Kidney (tissue), 14 donors: ENCODE measurements around the gene RASL12. TPM values are rescaled to one million over a fixed set of nuclear protein-coding genes. Genes with fewer than 3 reads are reported as not detected.

Source experiments
- DNase-seq, 5 donors: peaks; one replicate each; pipeline ENCODE4 v3.0.0-alpha.2; 2013 to 2020
- FAIRE-seq: peaks from 2 replicates; lab custom pipeline; 2012; peaks lifted over from hg19 to GRCh38; lab: Jason Lieb, UNC
- H3K27ac ChIP-seq, 2 donors: one replicate each; pipeline ENCODE4 v1.7.0; 2013; ENCODE audit warnings: low read depth in 2 of 2, low read length in 2 of 2, inconsistent platforms in 1 of 2
- H3K27me3 ChIP-seq: one replicate; pipeline ENCODE4 v1.7.1; 2013; ENCODE audit warnings: low read length, inconsistent platforms; ENCODE audit not compliant: control insufficient read depth, insufficient read depth
- H3K36me3 ChIP-seq, 3 donors: one replicate each; pipeline versions ENCODE4 v1.7.0 to v1.7.1; 2013; ENCODE audit warnings: low read length in 3 of 3, control low read depth in 1 of 3, inconsistent platforms in 1 of 3; ENCODE audit not compliant: insufficient read depth in 3 of 3, control insufficient read depth in 2 of 3
- H3K4me1 ChIP-seq, 3 donors: one replicate each; pipeline versions ENCODE4 v1.7.0 to v1.7.1; 2013; ENCODE audit warnings: low read length in 3 of 3, inconsistent platforms in 1 of 3, low read depth in 1 of 3; ENCODE audit not compliant: control insufficient read depth in 2 of 3, insufficient read depth in 2 of 3
- H3K4me3 ChIP-seq, 3 donors: one replicate each; pipeline versions ENCODE4 v1.7.0 to v1.8.1; 2013; ENCODE audit warnings: low read length in 3 of 3, control low read depth in 1 of 3, inconsistent platforms in 1 of 3
- H3K9ac ChIP-seq, 3 donors: one replicate each; pipeline versions ENCODE4 v1.7.0 to v1.7.1; 2013; ENCODE audit warnings: low read length in 3 of 3, control low read depth in 1 of 3, inconsistent platforms in 1 of 3
- H3K9me3 ChIP-seq, 3 donors: one replicate each; pipeline versions ENCODE4 v1.7.0 to v1.7.1; 2013; ENCODE audit warnings: low read length in 3 of 3, control low read depth in 1 of 3, inconsistent platforms in 1 of 3; ENCODE audit not compliant: control insufficient read depth in 2 of 3, insufficient read depth in 1 of 3
- intact Hi-C: fragments of 100-400 bp; cut with DNase I; formaldehyde crosslinking; loops from one replicate; pipeline ENCODE4 v1.11.1; 2022
- polyA plus RNA-seq: library from polyadenylated mRNA; stranded (reverse); fragments of 350-450 nt; fragmentation: Illumina TruSeq; extraction: RNeasy Lipid Tissue Mini Kit (QIAGEN cat#74804); gene quantifications from one replicate; pipeline ENCODE4 v1.2.3, GENCODE V29; 2014; ENCODE audit warnings: low read depth, low replicate concordance; ENCODE audit not compliant: insufficient read depth
- total RNA-seq: library from RNA; stranded (reverse); fragmentation: NEBNext Ultra II Directional; extraction: Animal tissue kit (Norgen Biotek cat#: 25700); gene quantifications from one replicate; pipeline ENCODE4 v1.2.1, GENCODE V29; 2021
- TF ChIP-seq, protein P1 (sequence below): IDR thresholded peaks from 3 replicates; pipeline ENCODE4 v1.5.1; 2012; ENCODE audit warnings: mild to moderate bottlenecking, moderate library complexity, borderline replicate concordance; ENCODE audit not compliant: insufficient read depth; ENCODE audit errors: extremely low read depth
- donor health status: control.
- donor health status: control.
- donor health status: control.
- donor health status: control.
- donor health status: control.
- donor health status: DM: yes; HTN: yes; CAD: no.
- donor health status: Normal renal cell carcinoma (clear cell type).

RASL12 gene
- total and polyA plus RNA-seq, 2 donors from 2014 or later, result 6.7 to 7.6 TPM

DNA sequence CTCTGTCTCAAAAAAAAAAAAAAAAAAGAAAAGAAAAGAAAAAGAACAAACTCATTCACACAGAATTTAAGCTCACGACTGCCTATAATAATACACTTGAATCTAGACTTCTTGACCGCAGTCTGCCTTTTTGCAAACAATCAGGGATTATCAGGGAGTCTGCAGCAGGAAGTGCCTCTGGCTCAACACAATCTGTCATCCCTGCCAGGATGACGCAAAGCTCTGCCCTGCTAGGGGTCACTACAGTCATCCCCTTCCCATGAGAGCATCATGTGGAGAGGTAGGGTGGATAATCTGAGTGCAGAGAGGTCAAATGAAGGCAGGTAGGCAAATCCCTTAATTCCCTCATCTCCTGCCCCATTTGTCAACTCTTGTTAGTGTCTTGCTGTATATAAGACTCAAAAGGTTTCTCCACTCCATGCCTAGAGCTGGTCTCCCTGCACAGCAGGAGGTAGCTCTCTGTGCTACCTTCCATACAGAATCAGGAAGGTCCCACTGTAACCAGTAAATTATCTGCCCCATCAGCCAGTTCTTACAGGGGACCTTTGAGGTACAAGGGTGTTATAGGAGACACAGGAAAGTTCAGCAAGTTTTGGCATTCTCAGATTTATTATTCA is 43.0 kb upstream of the RASL12 start:
- no peak overlapping the region for H3K27ac ChIP-seq
- DNase-seq (no peak), FAIRE-seq (no peak)
- H3K36me3 ChIP-seq, result peaks cover 2 to 21% (median 8%) of the 10 kb centered on the region in 3 donors
- H3K4me1 ChIP-seq, result no peaks in the 10 kb centered on the region
- no peaks in the 10 kb centered on the region for H3K9me3 ChIP-seq
- TF ChIP-seq, protein P1, sequence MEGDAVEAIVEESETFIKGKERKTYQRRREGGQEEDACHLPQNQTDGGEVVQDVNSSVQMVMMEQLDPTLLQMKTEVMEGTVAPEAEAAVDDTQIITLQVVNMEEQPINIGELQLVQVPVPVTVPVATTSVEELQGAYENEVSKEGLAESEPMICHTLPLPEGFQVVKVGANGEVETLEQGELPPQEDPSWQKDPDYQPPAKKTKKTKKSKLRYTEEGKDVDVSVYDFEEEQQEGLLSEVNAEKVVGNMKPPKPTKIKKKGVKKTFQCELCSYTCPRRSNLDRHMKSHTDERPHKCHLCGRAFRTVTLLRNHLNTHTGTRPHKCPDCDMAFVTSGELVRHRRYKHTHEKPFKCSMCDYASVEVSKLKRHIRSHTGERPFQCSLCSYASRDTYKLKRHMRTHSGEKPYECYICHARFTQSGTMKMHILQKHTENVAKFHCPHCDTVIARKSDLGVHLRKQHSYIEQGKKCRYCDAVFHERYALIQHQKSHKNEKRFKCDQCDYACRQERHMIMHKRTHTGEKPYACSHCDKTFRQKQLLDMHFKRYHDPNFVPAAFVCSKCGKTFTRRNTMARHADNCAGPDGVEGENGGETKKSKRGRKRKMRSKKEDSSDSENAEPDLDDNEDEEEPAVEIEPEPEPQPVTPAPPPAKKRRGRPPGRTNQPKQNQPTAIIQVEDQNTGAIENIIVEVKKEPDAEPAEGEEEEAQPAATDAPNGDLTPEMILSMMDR, result no peak
- intact Hi-C loops, result no loop called here
- H3K9ac ChIP-seq, result no peak overlapping the region
- H3K27me3 ChIP-seq, result no peaks in the 10 kb centered on the region
- no peak overlapping the region for H3K4me3 ChIP-seq

DNA sequence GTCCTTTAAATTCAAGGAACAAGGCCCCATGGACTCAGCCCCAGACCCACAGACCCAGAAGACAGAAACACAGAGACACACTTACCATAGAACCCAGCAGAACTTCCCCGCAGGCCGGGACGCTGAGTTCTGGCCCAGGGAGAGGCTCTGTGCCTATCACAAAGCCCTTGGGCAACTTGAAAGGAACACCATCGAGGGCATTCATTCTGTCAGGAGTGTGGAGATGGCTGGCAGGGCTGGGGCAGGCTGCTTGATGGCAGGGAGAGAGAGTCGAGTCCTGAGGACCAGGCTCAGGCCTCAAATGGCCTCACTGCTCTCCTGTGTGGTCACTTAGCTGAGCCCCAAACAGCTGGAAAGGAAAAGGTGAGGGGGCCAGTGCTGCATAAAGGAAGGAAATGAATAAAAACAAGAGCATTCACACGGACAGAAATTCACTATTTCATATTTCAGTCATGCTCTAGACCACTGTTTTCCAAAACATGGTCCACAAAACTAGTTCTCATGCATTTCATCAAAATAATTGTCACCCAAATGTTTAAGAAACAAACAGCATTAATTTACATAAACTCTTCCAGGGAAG is 38.3 kb upstream of the RASL12 start:
- Histone ChIP-seq H3K4me1 (peaks cover 0 to 3% (median 0%) of the 10 kb centered on the region in 3 donors), H3K9ac (no peak overlapping the region), H3K4me3 (no peak overlapping the region), H3K27me3 (no peaks in the 10 kb centered on the region), H3K27ac (no peak overlapping the region), H3K36me3 (peaks cover 0 to 4% (median 3%) of the 10 kb centered on the region in 3 donors), H3K9me3 (no peaks in the 10 kb centered on the region)
- TF ChIP-seq, protein P1, result no peak
- FAIRE-seq (no peak), DNase-seq (no peak)
- intact Hi-C loops, result no loop called here

DNA sequence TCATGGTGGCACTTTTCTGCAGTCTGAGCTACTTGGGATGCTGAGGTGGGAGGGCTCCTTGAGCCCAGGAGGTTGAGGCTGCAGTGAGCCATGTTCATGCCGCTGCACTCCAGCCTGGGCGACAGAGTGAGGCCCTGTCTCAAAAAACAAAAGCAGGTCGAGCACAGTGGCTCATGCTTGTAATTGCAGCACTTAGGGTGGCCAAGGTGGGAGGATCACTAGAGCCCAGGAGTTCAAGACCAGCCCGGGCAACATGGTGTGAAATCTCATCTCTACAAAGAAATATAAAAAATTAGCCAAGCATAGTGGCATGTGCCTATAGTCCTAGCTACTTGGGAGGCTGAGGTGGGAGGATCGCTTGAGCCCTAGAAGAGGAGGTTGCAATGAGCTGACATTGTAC is 37.2 kb upstream of the RASL12 start:
- H3K36me3 ChIP-seq, result peaks cover 0 to 4% (median 3%) of the 10 kb centered on the region in 3 donors
- H3K9ac ChIP-seq, result no peak overlapping the region
- H3K27me3 ChIP-seq, result no peaks in the 10 kb centered on the region
- DNase-seq, result no peak
- no peaks in the 10 kb centered on the region for H3K9me3 ChIP-seq
- TF ChIP-seq, protein P1, result no peak
- no peak overlapping the region for H3K4me3 ChIP-seq
- peaks cover 0 to 4% (median 0%) of the 10 kb centered on the region in 3 donors for H3K4me1 ChIP-seq
- H3K27ac ChIP-seq, result no peak overlapping the region
- FAIRE-seq, result no peak
- intact Hi-C loops, result no loop called here
